Measurements from ENCODE around the gene DENND11.

GRCh38 chr7:141679014-141679413 lies 23.0 kb downstream of the DENND11 start:
- TF ChIP-seq CTCF (conservative IDR thresholded peaks at IDR 0.05; ENCODE audit: low read depth, low read length) (no peak), RFX5 (IDR thresholded peaks at IDR 0.05; ENCODE audit: low read depth, low read length) (no peak), POLR2A (IDR thresholded peaks at IDR 0.05; ENCODE audit: low read depth, low read length) (no peak), RAD21 (IDR thresholded peaks at IDR 0.05; ENCODE audit: low read length) (no peak), BHLHE40 (IDR thresholded peaks at IDR 0.05; ENCODE audit: low read depth, low read length) (no peak), ELK1 (IDR thresholded peaks at IDR 0.05; ENCODE audit: borderline replicate concordance, low read depth, low read length) (no peak), MAFK (IDR thresholded peaks at IDR 0.05; ENCODE audit: low read depth, low read length) (no peak), CHD1 (IDR thresholded peaks at IDR 0.05; ENCODE audit: low read depth, low read length) (no peak), CEBPB (IDR thresholded peaks at IDR 0.05; ENCODE audit: low read depth, low read length) (no peak), MAZ (IDR thresholded peaks at IDR 0.05; ENCODE audit: borderline replicate concordance, low read depth, low read length) (no peak), MXI1 (IDR thresholded peaks at IDR 0.05; ENCODE audit: borderline replicate concordance, low read depth, low read length) (no peak)
- TF ChIP-seq, protein P1, sequence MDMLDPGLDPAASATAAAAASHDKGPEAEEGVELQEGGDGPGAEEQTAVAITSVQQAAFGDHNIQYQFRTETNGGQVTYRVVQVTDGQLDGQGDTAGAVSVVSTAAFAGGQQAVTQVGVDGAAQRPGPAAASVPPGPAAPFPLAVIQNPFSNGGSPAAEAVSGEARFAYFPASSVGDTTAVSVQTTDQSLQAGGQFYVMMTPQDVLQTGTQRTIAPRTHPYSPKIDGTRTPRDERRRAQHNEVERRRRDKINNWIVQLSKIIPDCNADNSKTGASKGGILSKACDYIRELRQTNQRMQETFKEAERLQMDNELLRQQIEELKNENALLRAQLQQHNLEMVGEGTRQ (IDR thresholded peaks at IDR 0.05; ENCODE audit: low read depth, low read length): no peak

Measured in IMR-90 (cell line).